GM19328 (cell line): Measurements from ENCODE around the gene CD300E.
"Not testable (repeated sequence)": the region's sequence is repeated elsewhere in the genome, so short reads cannot be mapped to it uniquely, and the experiment has no call there.

Source experiments
- ATAC-seq: cut with Tn5 transposase; IDR thresholded peaks from one replicate; pipeline ENCODE4 v1.9.1; 2021; ENCODE audit warnings: mild to moderate bottlenecking, moderate library complexity; ENCODE audit not compliant: unreplicated experiment

Gene CD300E

GRCh38 chr17:74601944-74602572, 21.5 kb downstream of the CD300E start:
- no peak for ATAC-seq

- ATAC-seq = no peak
Measured at GRCh38 chr17:74599448-74599939, 24.0 kb downstream of the CD300E start.

GRCh38 chr17:74599023-74599399, 24.5 kb downstream of the CD300E start:
- no peak for ATAC-seq

DNA sequence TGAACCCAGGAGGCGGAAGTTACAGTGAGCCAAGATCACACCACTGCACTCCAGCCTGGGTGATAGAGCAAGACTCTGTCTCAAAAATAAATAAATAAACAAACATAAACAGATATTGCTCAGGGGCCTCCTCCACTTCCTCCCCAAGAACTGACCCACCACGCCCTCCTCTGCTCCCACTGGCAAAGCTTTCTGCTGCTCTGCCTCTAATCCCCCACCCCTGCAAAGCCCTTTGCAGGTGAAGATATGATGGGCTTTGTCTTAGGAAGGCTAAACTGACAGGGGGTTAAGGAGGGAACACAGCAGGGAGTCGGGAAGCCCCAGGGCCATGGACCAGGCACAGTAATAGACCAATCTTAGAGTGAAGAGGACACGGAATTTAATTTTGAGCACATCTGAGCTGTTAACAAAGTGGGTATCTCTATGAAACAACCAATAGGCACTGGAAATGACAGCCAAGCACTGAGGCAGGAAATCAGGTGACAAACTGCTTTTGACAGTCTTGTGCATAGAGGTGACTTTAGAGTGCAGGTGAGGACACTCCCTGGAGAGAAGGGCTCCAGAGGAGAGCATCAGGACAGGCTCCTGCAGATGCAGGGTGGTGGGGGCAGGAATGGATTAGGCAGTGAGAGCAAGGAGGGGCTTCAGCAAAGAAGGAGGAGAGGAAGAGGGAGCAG, 25.1 kb downstream of the CD300E start:
- ATAC-seq = no peak

DNA sequence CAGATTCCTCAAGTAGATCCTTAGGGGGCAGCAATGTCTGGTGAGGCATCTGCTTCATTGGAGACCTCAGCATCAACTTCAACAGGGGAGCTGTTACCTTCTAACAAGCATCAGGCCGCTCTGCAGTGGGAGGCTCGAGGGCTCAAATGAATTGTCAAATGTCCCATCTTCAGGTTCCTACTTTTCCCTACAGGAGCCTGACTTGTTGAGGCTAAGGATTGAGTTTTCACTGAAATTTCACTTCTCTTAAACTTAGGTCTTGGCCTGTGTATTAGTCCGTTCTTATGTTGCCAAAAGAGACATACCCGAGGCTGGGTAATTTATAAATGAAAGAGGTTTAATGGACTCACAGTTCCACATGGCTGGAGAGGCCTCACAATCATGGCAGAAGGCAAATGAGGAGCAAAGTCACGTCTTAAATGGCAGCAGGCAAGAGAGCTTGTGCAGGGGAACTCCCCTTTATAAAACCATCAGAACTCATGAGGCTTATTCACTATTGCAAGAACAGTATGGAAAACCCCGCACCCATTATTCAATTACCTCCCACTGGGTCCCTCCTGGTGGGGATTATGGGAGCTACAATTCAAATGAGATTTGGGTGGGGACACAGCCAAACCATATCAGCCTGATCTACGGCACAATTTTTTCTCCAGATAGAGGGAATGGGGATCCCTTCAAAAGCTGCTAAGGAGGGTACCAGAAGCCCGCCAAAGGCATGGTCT, 26.3 kb downstream of the CD300E start:
- no peak for ATAC-seq

DNA sequence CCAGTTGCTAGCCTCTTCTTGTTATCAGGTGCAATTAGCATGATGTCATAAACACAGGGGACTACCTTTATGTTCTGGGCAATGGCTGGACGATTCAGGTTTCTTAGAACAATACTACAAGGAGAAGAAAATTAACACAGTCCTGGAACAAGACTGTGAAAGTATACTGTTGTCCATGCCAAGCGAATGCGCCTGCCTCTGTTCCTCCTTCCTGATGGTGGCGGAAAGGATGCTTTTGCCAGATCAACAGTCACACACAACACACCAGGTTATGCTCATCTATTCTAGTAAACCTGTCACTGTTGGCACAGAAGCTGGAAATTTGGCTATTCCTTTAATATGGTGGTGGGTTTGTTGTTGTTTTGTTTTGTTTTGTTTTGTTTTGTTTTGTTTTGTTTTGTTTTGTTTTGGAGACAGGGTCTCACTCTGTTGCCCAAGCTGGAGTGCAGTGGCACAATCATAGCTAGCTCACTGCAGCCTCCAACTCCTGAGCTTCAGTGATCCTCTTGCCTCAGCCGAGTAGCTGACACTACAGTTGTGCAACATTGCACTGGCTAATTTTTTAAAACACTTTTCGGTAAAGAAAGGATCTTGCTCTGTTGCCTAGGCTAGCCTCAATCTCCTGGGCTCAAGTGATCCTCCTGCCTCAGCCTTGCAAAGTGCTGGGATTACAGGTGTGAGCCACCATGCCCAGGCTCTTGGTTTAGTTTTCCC, 28.3 kb downstream of the CD300E start:
- no peak for ATAC-seq

GRCh38 chr17:74592087-74592990, 31.2 kb downstream of the CD300E start, which contains the start of gene CD300LD:
Gene CD300LD (minus strand): TSS chr17:74592283. CDS start chr17:74592202, 81 bp downstream.
- no peak for ATAC-seq

- ATAC-seq = no peak
Measured at GRCh38 chr17:74591503-74591902, 32.0 kb downstream of the CD300E start.

DNA sequence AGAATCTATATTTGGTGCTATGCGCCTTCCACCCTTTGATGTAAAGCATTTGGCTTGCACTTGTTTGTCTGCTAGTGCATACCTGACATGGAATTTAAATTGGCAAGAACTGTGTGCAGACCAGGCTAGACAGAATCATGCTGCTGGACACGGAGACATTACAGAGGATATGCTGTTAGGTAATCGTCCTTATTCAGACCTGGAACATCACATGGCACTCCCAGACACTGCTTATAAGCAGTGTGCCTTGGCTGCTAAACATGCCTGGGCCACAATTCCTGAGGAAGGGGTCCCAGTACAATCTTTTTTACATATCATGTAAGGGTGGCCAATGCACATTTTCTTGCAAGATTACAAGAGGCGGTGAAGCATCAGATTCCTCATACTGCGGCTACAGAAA, 37.8 kb downstream of the CD300E start:
- no peak for ATAC-seq

DNA sequence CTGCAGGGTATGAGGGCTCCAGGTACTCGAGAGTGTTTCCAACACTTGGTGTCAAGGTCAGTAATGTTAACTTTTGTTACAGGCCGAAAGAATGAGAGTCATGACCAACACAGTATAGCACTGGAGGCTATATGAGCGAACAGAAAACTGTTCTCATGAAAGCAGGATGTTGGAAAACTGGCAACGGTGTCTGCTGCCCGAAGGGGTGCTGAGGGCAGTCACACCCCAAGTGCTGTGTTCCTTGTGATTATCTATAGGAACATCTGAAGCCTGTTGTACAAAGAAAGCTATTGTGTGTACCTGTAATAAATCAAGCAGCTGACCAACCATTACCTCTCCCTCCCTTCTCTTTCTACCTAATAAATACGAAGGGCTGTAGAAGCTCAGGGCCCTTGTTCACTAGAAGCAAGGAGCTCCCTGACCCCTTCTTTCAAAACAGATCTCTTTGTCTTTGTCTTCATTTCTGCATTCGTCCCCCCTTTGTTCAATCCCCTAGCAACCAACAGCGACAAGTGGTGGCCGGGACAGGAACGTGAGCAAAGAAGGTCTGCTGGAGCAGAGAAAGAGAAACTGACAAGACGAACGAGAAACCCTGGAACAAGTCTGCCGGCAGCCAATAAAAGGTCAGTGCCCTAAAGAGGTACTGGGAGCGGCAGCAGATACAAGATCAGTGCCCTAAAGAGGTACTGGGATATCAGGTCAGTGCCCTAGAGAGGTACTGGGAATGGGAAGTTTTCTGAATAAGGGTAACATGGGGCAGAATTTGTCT, 39.1 kb downstream of the CD300E start:
- no peak for ATAC-seq

DNA sequence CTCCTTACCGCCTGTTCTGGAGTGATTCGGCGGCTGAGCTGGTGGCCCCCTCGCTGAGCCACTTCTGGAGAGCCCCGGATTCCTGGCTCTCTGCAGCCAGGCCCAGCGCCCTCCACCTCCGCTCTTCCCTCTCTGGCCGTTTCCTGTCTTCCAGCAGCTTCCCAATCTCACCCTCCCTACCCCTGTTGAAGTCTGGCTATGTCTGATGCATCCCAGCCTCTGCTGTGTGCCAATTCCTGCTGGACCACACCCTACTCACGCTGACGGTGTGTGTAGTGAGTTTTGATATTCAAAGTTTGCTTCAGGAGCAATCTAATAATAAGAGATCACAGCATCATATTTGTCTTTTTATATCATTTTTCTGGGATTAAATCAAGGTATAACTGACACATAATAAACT, 40.9 kb downstream of the CD300E start:
- ATAC-seq = no peak

DNA sequence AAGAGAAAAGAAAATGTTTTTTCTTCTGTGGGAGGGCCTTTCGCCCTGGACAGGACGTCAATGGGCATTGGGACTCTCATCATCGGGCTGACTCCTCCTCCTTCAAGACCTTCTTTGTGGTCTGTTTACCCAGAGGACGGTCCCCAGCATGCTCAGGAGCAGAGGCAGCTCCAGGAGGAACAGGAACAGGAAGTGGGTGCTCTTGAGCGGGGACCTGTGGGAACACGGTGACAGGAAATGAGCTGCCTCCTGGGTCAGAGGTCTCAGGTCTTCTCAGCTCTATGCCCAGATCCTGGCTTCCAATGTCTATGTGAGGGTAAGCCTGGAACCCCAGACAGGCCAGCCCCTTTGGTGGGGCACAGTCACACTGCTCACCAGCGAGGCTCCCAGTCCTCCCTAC, 43.6 kb downstream of the CD300E start:
- no peak for ATAC-seq

- ATAC-seq = no peak
Measured at GRCh38 chr17:74578979-74579378, 44.6 kb downstream of the CD300E start.

- ATAC-seq = no peak
Measured at GRCh38 chr17:74574489-74575142, 48.9 kb downstream of the CD300E start.

DNA sequence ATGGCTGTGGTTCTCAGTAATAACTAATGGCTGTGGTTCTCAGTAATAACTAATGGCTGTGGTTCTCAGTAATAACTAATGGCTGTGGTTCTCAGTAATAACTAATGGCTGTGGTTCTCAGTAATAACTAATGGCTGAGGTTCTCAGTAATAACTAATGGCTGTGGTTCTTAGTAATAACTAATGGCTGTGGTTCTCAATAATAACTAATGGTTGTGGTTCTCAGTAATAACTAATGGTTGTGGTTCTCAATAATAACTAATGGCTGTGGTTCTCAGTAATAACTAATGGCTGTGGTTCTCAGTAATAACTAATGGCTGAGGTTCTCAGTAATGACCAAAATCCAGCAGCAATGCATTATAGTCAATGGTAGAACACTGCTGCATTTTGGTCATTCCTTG, 49.9 kb downstream of the CD300E start:
- not testable (repeated sequence) for ATAC-seq

DNA sequence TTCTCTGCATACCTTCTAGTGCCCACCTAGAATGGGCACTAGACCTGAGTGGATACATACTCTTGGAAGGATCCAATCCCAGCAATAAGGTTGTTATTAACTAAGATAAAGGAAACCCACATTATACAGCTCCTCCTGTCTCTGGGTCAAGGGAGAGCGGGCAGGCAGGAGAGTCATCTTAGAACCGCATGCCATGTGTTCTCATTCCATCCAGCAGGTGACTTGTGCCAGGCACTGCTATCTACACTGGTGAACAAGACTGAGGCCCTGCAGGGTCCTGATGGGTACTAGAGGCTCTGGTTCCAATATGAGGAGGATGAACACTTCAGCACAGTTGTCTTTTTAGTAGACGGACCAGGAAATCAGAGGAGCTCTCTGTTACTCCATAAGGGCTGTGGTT, 50.4 kb downstream of the CD300E start:
- no peak for ATAC-seq

DNA sequence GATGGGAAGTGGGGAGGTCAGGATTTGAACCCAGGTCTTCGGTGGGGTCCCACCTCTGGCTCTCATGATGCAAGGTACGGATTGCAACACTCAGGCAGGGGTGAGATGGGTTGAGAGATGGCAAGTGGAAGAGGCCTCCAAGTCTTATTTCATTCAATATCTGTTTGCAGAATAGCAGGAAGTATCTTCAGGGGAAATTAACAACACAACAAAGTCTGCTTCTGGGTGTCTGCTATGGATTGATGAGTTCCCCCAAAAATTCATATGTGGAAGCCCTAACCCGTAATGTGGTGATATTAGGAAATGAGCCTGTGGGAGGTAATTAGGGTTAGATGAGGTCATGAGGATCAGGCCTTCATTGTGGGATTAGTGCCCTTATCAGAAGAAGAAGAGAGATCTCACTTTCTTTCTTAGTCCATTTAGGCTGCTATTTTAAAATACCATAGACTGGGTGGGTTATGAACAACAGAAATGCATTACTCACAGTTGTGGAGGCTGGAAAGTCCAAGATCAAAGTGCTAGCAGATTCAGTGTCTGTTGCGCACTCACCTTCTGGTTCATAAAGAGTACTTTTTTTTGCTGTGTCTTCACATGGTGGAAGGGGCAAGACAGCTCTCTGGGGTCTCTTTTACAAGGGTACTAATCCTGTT, 51.8 kb downstream of the CD300E start:
- ATAC-seq = no peak
